SK-N-SH (cell line): ENCODE results near the gene DEFB129.

Source experiments
- CTCF ChIP-seq: fragments of 200-600 bp; sonication (generic); IDR thresholded peaks from 2 replicates; pipeline ENCODE4 v1.6.1; 2017; ENCODE audit warnings: antibody characterized with exemption, mild to moderate bottlenecking, moderate library complexity
- GATA2 ChIP-seq: sonication (generic); formaldehyde crosslinking; IDR thresholded peaks from 2 replicates; pipeline ENCODE4 v1.5.0; 2020; ENCODE audit warnings: mild to moderate bottlenecking, missing genetic modification reagents
- IRF3 ChIP-seq: fragments of 150-350 bp; IDR thresholded peaks from 2 replicates; pipeline ENCODE4 v1.6.1; 2016; ENCODE audit warnings: mild to moderate bottlenecking, low read depth, low read length
- JUND ChIP-seq: IDR thresholded peaks from 2 replicates; pipeline ENCODE4 v1.4.0; 2012
- MAX ChIP-seq: IDR thresholded peaks from 2 replicates; pipeline ENCODE4 v1.4.0; 2012; ENCODE audit warnings: low read depth
- MEF2A ChIP-seq: IDR thresholded peaks from 2 replicates; pipeline ENCODE4 v1.4.0; 2012; ENCODE audit warnings: low read depth, borderline replicate concordance
- RAD21 ChIP-seq: IDR thresholded peaks from 2 replicates; pipeline ENCODE4 v1.6.1; 2012; ENCODE audit warnings: mild to moderate bottlenecking, low read length

- TF ChIP-seq CTCF (no peak), MEF2A (no peak), MAX (no peak), RAD21 (no peak), JUND (no peak), IRF3 (no peak), GATA2 (CRISPR knock-in tag) (no peak)
Observed at GRCh38 chr20:187733-188132, 39.3 kb upstream of the DEFB129 start.
